HepG2 (cell line): ENCODE results near the gene SLC25A11. TPM values are rescaled to one million over a fixed set of nuclear protein-coding genes. Genes with fewer than 3 reads are reported as not detected.

Experiments
- CAMTA2 ChIP-seq: sonication (generic); formaldehyde crosslinking; IDR thresholded peaks from 2 replicates; pipeline ENCODE4 v1.4.0; 2020; ENCODE audit warnings: mild to moderate bottlenecking, missing genetic modification reagents, borderline replicate concordance
- JUND ChIP-seq: sonication (generic); formaldehyde crosslinking; IDR thresholded peaks from 2 replicates; pipeline ENCODE4 v1.8.0; 2022; ENCODE audit warnings: mild to moderate bottlenecking, missing genetic modification reagents
- MYNN ChIP-seq: sonication (generic); formaldehyde crosslinking; IDR thresholded peaks from 2 replicates; pipeline ENCODE4 v1.4.0; 2020; ENCODE audit warnings: mild to moderate bottlenecking, low read depth, missing genetic modification reagents
- SAFB2 ChIP-seq: sonication (generic); formaldehyde crosslinking; IDR thresholded peaks from 2 replicates; pipeline ENCODE4 v1.5.1; 2020; ENCODE audit warnings: missing genetic modification reagents, low read depth, mild to moderate bottlenecking, borderline replicate concordance
- SOX5 ChIP-seq: IDR thresholded peaks from 2 replicates; pipeline ENCODE4 v1.6.1; 2016; ENCODE audit warnings: borderline replicate concordance
- ZNF317 ChIP-seq: sonication (generic); formaldehyde crosslinking; IDR thresholded peaks from 2 replicates; pipeline ENCODE4 v1.5.0; 2020; ENCODE audit warnings: mild to moderate bottlenecking, missing genetic modification reagents
- ZNF44 ChIP-seq: sonication (generic); formaldehyde crosslinking; IDR thresholded peaks from 2 replicates; pipeline ENCODE4 v1.5.1; 2020; ENCODE audit warnings: mild to moderate bottlenecking, missing genetic modification reagents
- ZNF598 ChIP-seq: sonication (generic); formaldehyde crosslinking; IDR thresholded peaks from 2 replicates; pipeline ENCODE4 v1.5.1; 2020; ENCODE audit warnings: mild to moderate bottlenecking, missing genetic modification reagents, borderline replicate concordance
- polyA plus RNA-seq, 8 experiments: library from polyadenylated mRNA; depleted of rRNA in 3 of 8; stranded (reverse) in 7 of 8; unstranded in 1 of 8; fragments of >200 nt; fragmentation: Illumina TruSeq in 4 of 8; extraction: Trizol in 4 of 8; gene quantifications; 2 replicates each; pipeline versions ENCODE4 v1.2.1 to v1.2.3, GENCODE V29; 2011 to 2016; ENCODE audit warnings: low read depth in 4 of 8, missing spikeins in 1 of 8, mixed read lengths in 1 of 8; ENCODE audit not compliant: insufficient read depth in 1 of 8
- total RNA-seq, 5 experiments: library from RNA; depleted of rRNA; stranded (reverse); fragments of >200 nt; fragmentation: Illumina TruSeq; extraction: Trizol; gene quantifications; 2 replicates each; pipeline ENCODE4 v1.2.3, GENCODE V29; 2016; ENCODE audit warnings: low read depth in 1 of 5
- TF ChIP-seq, protein P1 (sequence below), 2 experiments: sonication (generic) in 1 of 2; formaldehyde crosslinking in 1 of 2; IDR thresholded peaks; 2 replicates each; pipeline versions ENCODE4 v1.6.1 to v1.9.0; 2014 to 2022; ENCODE audit warnings: antibody characterized with exemption in 1 of 2, borderline replicate concordance in 1 of 2, inconsistent platforms in 1 of 2, low read depth in 1 of 2, missing genetic modification reagents in 1 of 2
- TF ChIP-seq, protein P2 (sequence below): sonication (generic); formaldehyde crosslinking; IDR thresholded peaks from 2 replicates; pipeline ENCODE4 v1.9.0; 2022; ENCODE audit warnings: low read depth, missing genetic modification reagents
- TF ChIP-seq, protein P3 (sequence below): sonication (generic); formaldehyde crosslinking; IDR thresholded peaks from 2 replicates; pipeline ENCODE4 v1.4.0; 2020; ENCODE audit warnings: missing genetic modification reagents
- TF ChIP-seq, protein P4 (sequence below): sonication (generic); formaldehyde crosslinking; IDR thresholded peaks from 2 replicates; pipeline ENCODE4 v1.4.0; 2020; ENCODE audit warnings: missing genetic modification reagents

SLC25A11 gene
- total and polyA plus RNA-seq, 2 of the 13 experiments (the other 11 are each of a cell fraction or from before 2014, with no cell fraction given): 35.4 to 47.2 TPM

DNA sequence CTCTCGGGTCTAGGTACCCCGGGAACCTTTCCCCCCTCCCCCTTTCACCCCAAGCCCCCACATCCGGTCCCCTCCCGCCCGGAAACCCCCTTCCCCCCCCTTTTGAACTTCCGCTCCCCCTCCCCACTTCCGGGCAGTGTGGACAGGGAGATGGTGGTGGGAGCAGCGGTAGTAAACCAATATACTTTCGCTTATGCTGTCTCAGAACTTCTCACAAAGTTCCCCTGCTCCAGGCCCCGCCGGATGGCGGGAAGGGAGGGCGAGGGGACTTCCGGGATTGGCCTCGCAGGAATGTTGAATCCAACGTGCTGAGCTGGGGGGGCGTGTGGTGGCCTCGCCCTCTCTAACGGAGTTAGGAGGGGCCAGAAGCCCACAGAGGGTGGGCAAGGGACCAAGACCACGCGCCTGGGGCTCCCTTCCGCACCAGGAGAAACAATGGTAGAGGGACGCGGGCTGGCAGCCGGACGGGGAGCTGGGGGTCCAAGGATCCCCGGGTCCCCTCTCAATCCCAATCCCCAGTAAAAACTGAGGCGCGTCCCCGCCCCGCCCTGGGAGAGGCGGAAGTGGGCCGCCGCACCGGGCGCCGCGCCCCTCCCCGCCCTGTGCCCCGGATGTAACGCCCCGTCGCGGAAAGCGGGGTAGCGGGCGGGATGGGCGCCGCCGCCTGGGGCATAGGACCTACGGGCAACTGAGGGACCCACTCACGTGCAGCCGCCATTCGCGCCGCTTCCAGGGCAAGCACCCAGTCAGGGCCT lies 7.7 kb upstream of the SLC25A11 start (continued):
- TF ChIP-seq, protein P1, sequence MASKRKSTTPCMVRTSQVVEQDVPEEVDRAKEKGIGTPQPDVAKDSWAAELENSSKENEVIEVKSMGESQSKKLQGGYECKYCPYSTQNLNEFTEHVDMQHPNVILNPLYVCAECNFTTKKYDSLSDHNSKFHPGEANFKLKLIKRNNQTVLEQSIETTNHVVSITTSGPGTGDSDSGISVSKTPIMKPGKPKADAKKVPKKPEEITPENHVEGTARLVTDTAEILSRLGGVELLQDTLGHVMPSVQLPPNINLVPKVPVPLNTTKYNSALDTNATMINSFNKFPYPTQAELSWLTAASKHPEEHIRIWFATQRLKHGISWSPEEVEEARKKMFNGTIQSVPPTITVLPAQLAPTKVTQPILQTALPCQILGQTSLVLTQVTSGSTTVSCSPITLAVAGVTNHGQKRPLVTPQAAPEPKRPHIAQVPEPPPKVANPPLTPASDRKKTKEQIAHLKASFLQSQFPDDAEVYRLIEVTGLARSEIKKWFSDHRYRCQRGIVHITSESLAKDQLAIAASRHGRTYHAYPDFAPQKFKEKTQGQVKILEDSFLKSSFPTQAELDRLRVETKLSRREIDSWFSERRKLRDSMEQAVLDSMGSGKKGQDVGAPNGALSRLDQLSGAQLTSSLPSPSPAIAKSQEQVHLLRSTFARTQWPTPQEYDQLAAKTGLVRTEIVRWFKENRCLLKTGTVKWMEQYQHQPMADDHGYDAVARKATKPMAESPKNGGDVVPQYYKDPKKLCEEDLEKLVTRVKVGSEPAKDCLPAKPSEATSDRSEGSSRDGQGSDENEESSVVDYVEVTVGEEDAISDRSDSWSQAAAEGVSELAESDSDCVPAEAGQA (IDR thresholded peaks at IDR 0.05; ENCODE audit: low read depth): no peak
- TF ChIP-seq, protein P1 (CRISPR knock-in tag; IDR thresholded peaks at IDR 0.05; ENCODE audit: borderline replicate concordance): peak; percentile 28; the same call in 1 of the 2 replicates
- TF ChIP-seq, protein P2, sequence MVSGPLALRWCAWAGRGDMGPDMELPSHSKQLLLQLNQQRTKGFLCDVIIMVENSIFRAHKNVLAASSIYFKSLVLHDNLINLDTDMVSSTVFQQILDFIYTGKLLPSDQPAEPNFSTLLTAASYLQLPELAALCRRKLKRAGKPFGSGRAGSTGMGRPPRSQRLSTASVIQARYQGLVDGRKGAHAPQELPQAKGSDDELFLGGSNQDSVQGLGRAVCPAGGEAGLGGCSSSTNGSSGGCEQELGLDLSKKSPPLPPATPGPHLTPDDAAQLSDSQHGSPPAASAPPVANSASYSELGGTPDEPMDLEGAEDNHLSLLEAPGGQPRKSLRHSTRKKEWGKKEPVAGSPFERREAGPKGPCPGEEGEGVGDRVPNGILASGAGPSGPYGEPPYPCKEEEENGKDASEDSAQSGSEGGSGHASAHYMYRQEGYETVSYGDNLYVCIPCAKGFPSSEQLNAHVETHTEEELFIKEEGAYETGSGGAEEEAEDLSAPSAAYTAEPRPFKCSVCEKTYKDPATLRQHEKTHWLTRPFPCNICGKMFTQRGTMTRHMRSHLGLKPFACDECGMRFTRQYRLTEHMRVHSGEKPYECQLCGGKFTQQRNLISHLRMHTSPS (CRISPR knock-in tag): no peak
- TF ChIP-seq, protein P3, sequence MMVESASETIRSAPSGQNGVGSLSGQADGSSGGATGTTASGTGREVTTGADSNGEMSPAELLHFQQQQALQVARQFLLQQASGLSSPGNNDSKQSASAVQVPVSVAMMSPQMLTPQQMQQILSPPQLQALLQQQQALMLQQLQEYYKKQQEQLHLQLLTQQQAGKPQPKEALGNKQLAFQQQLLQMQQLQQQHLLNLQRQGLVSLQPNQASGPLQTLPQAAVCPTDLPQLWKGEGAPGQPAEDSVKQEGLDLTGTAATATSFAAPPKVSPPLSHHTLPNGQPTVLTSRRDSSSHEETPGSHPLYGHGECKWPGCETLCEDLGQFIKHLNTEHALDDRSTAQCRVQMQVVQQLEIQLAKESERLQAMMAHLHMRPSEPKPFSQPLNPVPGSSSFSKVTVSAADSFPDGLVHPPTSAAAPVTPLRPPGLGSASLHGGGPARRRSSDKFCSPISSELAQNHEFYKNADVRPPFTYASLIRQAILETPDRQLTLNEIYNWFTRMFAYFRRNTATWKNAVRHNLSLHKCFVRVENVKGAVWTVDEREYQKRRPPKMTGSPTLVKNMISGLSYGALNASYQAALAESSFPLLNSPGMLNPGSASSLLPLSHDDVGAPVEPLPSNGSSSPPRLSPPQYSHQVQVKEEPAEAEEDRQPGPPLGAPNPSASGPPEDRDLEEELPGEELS (CRISPR knock-in tag): peak; percentile 27; the same call in 1 of the 2 replicates
- TF ChIP-seq CAMTA2 (CRISPR knock-in tag) (0 out of 2 replicates have a peak, but pooled peaks have one; percentile 22), ZNF44 (CRISPR knock-in tag) (no peak), ZNF598 (no peak), SOX5 (CRISPR knock-in tag) (no peak), MYNN (CRISPR knock-in tag) (no peak), SAFB2 (CRISPR knock-in tag) (peak; percentile 90; the same call in 1 of the 2 replicates), JUND (no peak), ZNF317 (CRISPR knock-in tag) (no peak)
- TF ChIP-seq, protein P4, sequence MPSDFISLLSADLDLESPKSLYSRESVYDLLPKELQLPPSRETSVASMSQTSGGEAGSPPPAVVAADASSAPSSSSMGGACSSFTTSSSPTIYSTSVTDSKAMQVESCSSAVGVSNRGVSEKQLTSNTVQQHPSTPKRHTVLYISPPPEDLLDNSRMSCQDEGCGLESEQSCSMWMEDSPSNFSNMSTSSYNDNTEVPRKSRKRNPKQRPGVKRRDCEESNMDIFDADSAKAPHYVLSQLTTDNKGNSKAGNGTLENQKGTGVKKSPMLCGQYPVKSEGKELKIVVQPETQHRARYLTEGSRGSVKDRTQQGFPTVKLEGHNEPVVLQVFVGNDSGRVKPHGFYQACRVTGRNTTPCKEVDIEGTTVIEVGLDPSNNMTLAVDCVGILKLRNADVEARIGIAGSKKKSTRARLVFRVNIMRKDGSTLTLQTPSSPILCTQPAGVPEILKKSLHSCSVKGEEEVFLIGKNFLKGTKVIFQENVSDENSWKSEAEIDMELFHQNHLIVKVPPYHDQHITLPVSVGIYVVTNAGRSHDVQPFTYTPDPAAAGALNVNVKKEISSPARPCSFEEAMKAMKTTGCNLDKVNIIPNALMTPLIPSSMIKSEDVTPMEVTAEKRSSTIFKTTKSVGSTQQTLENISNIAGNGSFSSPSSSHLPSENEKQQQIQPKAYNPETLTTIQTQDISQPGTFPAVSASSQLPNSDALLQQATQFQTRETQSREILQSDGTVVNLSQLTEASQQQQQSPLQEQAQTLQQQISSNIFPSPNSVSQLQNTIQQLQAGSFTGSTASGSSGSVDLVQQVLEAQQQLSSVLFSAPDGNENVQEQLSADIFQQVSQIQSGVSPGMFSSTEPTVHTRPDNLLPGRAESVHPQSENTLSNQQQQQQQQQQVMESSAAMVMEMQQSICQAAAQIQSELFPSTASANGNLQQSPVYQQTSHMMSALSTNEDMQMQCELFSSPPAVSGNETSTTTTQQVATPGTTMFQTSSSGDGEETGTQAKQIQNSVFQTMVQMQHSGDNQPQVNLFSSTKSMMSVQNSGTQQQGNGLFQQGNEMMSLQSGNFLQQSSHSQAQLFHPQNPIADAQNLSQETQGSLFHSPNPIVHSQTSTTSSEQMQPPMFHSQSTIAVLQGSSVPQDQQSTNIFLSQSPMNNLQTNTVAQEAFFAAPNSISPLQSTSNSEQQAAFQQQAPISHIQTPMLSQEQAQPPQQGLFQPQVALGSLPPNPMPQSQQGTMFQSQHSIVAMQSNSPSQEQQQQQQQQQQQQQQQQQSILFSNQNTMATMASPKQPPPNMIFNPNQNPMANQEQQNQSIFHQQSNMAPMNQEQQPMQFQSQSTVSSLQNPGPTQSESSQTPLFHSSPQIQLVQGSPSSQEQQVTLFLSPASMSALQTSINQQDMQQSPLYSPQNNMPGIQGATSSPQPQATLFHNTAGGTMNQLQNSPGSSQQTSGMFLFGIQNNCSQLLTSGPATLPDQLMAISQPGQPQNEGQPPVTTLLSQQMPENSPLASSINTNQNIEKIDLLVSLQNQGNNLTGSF (CRISPR knock-in tag): no peak
